ENCODE measurements around the gene FRS3.

The FRS3 gene

DNA sequence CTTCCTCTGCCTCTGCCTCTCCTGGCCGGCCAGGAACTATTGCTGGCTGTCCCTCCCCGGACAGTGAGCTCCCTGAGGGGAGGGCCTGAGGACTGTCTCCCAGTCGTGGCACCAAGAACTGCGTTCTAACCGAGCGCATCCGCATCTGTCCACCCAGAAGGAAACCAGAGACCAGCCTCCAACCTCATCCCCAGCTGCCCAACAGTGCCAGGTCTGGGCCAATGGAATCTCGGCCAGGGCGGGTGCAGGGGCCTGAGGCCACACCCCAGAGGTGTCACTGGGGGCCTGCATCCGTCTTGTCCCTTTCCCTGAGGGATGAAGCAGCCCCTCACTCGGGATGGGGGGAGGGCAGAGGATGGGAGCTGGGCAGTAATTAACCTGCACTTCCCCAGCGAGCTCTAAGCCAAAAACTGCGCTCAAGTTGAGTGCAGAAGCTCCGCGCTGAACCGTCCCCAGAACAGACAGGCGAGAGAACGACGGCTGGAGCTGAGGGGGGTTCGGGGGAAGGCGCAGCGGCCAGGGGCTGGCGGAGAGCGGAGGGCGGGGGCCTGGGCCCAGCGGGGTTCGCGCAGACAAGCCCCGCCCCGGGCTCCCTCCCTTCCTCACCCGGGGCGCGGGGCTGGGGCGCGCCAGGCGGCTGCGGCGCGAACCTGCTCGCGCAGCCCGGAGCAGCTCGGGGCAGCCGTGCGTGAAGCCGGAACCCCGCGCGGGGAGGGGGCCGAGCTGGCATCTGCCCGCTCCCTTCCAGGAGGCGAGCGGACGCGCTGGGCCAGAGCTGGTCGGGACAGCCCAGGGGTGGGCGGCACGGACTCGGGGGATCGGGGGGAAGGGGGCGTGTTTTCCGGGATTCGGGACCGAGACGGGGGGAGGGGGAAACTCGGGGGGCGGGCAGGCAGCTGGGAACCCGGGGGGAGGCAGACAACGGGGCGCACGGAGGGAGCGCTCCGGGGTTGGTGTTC lies 45.7 kb downstream of the FRS3 start:
- in situ Hi-C loops (cut with HindIII; ENCODE audit: low pct_ligation_motif_present, low pct_unique_long_range_greater_than_20kb, low sequenced_read_pairs): no loop called here
- peak; percentile 83 for DNase-seq

- in situ Hi-C loops (cut with HindIII; ENCODE audit: low pct_ligation_motif_present, low pct_unique_long_range_greater_than_20kb, low sequenced_read_pairs): no loop called here
- no peak for DNase-seq
Observed at GRCh38 chr6:41733360-41733706, 46.4 kb downstream of the FRS3 start.

GRCh38 chr6:41732591-41733359 lies 46.9 kb downstream of the FRS3 start:
- in situ Hi-C loops (cut with HindIII; ENCODE audit: low pct_ligation_motif_present, low pct_unique_long_range_greater_than_20kb, low sequenced_read_pairs): no loop called here
- DNase-seq: peak; percentile 38

DNA sequence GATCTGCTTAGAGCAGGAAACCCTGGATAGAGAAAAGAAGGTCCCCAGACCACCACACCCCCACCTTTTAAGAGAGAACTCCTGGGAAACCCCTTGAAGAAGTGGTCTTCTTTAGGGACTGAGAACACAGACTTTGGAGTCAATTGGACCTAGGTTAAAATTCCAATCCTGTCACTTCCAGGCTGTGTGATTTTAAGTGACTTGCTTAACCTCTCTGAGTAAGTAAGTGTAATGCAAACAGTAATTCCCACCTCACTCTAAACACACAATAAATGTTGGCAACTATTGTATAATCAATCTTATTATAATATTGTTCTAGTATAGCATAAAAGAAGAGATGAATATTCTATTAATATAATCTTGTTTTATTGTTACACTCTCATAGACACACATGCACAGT lies 47.6 kb downstream of the FRS3 start:
- in situ Hi-C loops (cut with HindIII; ENCODE audit: low pct_ligation_motif_present, low pct_unique_long_range_greater_than_20kb, low sequenced_read_pairs): no loop called here

DNA sequence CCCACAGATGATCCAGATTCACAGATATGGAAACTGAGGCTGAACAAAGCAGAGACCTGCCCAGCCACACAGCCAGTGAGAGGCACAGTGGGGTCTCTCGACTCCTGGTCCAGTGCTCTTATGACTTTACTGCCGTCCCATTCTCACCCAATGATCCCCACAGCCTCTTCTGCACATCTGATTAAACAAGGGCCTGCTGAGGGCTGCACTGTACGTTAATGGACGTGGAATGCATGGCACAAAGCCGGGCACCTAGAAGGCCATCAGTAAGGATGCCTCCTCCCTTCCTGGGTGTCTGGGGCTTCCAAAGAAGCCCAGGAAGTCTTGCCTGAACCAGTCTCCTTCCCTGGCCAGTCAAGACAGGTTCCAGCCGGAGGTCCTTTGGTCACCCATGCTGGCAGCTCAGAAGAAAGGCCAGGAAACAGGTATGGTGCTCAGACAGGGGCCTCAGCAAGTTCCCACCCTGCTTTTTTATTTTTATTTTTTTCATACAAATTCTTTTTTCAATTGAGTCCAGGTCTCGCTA lies 48.1 kb downstream of the FRS3 start:
- no peak for DNase-seq
- in situ Hi-C loops (cut with HindIII; ENCODE audit: low pct_ligation_motif_present, low pct_unique_long_range_greater_than_20kb, low sequenced_read_pairs): no loop called here

More for the DNA sequence above, 47.6 kb downstream of the FRS3 start:
- no peak for DNase-seq

GRCh38 chr6:41730531-41731436 lies 48.9 kb downstream of the FRS3 start:
- DNase-seq: no peak
- in situ Hi-C loops (cut with HindIII; ENCODE audit: low pct_ligation_motif_present, low pct_unique_long_range_greater_than_20kb, low sequenced_read_pairs): no loop called here

DNA sequence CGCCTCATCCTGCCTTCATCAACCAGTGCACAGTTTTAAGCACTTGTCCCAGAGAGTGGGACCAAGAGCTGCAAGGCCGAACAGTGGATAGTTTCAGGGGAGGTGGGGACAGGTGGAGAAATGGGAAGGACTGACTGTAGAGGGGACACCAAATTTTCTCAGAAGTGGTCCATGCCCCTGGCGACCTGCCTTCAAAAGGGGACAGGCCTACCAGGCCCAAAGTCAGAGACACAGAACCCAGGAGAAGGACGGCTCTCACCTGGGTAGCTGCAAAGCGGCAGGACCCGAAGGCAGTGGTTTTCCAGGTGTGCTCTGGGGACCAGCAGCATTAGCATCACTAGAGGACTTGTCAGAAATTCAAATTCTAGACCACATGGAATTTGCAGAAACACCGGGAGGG lies 50.1 kb downstream of the FRS3 start:
- in situ Hi-C loops (cut with HindIII; ENCODE audit: low pct_ligation_motif_present, low pct_unique_long_range_greater_than_20kb, low sequenced_read_pairs): no loop called here
- no peak for DNase-seq

- in situ Hi-C loops (cut with HindIII; ENCODE audit: low pct_ligation_motif_present, low pct_unique_long_range_greater_than_20kb, low sequenced_read_pairs): no loop called here
- DNase-seq: no peak
Observed at GRCh38 chr6:41728954-41729353, 50.7 kb downstream of the FRS3 start.

- in situ Hi-C loops (cut with HindIII; ENCODE audit: low pct_ligation_motif_present, low pct_unique_long_range_greater_than_20kb, low sequenced_read_pairs): no loop called here
- no peak for DNase-seq
Observed at GRCh38 chr6:41728073-41728936, 51.4 kb downstream of the FRS3 start.

DNA sequence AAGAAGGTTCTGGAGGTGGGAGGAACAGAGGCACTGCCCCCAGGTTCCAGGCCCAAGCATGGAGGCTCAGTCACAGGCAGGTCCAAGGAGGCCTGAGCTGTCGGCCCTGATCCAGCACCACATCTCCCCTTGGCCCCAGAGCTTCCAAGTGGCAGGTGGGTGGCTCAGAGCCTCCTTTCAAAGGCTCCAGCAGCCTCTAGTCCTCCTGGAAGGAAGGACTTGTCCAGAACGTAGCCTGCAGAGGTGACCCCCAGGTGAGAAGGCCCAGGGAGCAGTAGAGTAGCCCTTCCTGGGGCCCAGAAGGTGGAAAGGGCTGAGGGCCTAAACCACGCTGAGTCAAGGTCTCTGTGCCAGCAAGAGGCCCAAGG lies 52.0 kb downstream of the FRS3 start:
- in situ Hi-C loops (cut with HindIII; ENCODE audit: low pct_ligation_motif_present, low pct_unique_long_range_greater_than_20kb, low sequenced_read_pairs): no loop called here
- DNase-seq: no peak

- in situ Hi-C loops (cut with HindIII; ENCODE audit: low pct_ligation_motif_present, low pct_unique_long_range_greater_than_20kb, low sequenced_read_pairs): no loop called here
- DNase-seq: no peak
Observed at GRCh38 chr6:41726876-41727275, 52.8 kb downstream of the FRS3 start.

- DNase-seq: no peak
- in situ Hi-C loops (cut with HindIII; ENCODE audit: low pct_ligation_motif_present, low pct_unique_long_range_greater_than_20kb, low sequenced_read_pairs): no loop called here
Observed at GRCh38 chr6:41724586-41725501, 54.9 kb downstream of the FRS3 start.

- DNase-seq: no peak
- in situ Hi-C loops (cut with HindIII; ENCODE audit: low pct_ligation_motif_present, low pct_unique_long_range_greater_than_20kb, low sequenced_read_pairs): no loop called here
Observed at GRCh38 chr6:41724228-41724580, 55.5 kb downstream of the FRS3 start.

- in situ Hi-C loops (cut with HindIII; ENCODE audit: low pct_ligation_motif_present, low pct_unique_long_range_greater_than_20kb, low sequenced_read_pairs): no loop called here
- peak; percentile 81 for DNase-seq
Observed at GRCh38 chr6:41723530-41724227, 56.0 kb downstream of the FRS3 start.

GRCh38 chr6:41722969-41723529 lies 56.7 kb downstream of the FRS3 start:
- in situ Hi-C loops (cut with HindIII; ENCODE audit: low pct_ligation_motif_present, low pct_unique_long_range_greater_than_20kb, low sequenced_read_pairs): no loop called here
- DNase-seq: no peak

GRCh38 chr6:41721414-41721813 lies 58.3 kb downstream of the FRS3 start:
- in situ Hi-C loops (cut with HindIII; ENCODE audit: low pct_ligation_motif_present, low pct_unique_long_range_greater_than_20kb, low sequenced_read_pairs): no loop called here

More at GRCh38 chr6:41721414-41721813, 58.3 kb downstream of the FRS3 start:
- no peak for DNase-seq

Data from ACHN (cell line).